Uterus (tissue), 2 donors: ENCODE data around the gene GRIK5.

Experiments
- CTCF ChIP-seq, 4 experiments: fragments of 200-600 bp in 2 of 4; fragments of 450-650 bp in 2 of 4; sonication (generic) in 2 of 4; IDR thresholded peaks; one replicate each; pipeline ENCODE4 v1.5.1; 2016 to 2019; ENCODE audit warnings: antibody characterized with exemption in 4 of 4, mild to moderate bottlenecking in 2 of 4, moderate library complexity in 1 of 4
- POLR2A ChIP-seq, 2 donors: fragments of 450-650 bp; IDR thresholded peaks; one replicate each; pipeline ENCODE4 v1.6.1; 2016; ENCODE audit warnings: antibody characterized with exemption in 2 of 2, mild to moderate bottlenecking in 1 of 2, moderate library complexity in 1 of 2

GRCh38 chr19:41991025-41991424, 79.0 kb downstream of the GRIK5 start:
- TF ChIP-seq POLR2A (IDR thresholded peaks at IDR 0.05) (no peak), CTCF (IDR thresholded peaks at IDR 0.05) (no peak)
